ENCODE results near the gene PDS5B. TPM values are rescaled to one million over a fixed set of nuclear protein-coding genes. Genes with fewer than 3 reads are reported as not detected.
"Not testable (repeated sequence)": the region's sequence is repeated elsewhere in the genome, so short reads cannot be mapped to it uniquely, and the experiment has no call there.

Gene PDS5B
- total RNA-seq = 58.5 and 63.1 TPM in 2 replicates

GRCh38 chr13:32586080-32586900, at the start of gene PDS5B:
PDS5B (plus strand) TSS chr13:32586452; CDS start chr13:32648773, 62,321 bp downstream.
- intact Hi-C loops (cut with micrococcal nuclease) = loop anchor here (1.0 to 10.0 kb wide), 11 partner anchors 48 to 1136 kb away; partner anchors contain the start of genes KL, N4BP2L1 and N4BP2L2
- DNase-seq (ENCODE audit: low spot score) = peak; percentile 92
- Mint-ChIP-seq H3K27ac (peak within 1 kb of the TSS; percentile 95), H3K4me3 (ENCODE audit: low read depth) (peak within 1 kb of the TSS; percentile 97), H3K36me3 (ENCODE audit: low read depth) (peaks cover 12% of the 10 kb centered on the region), H3K27me3 (ENCODE audit: low read depth) (peaks cover 5% of the 10 kb centered on the region), H3K9me3 (no peaks in the 10 kb centered on the region), H3K4me1 (ENCODE audit: low read depth) (peaks cover 40% of the 10 kb centered on the region)

GRCh38 chr13:32537580-32538142, 48.6 kb upstream of the PDS5B start:
- intact Hi-C loops (cut with micrococcal nuclease) = loop anchor here (1.0 to 10.0 kb wide), 8 partner anchors 49 to 1005 kb away; partner anchors contain the start of genes BRCA2, FRY, PDS5B and ZAR1L
- Mint-ChIP-seq H3K27me3 (ENCODE audit: low read depth) (no peaks in the 10 kb centered on the region), H3K4me3 (ENCODE audit: low read depth) (peak overlapping the region; percentile 93), H3K9me3 (no peaks in the 10 kb centered on the region), H3K36me3 (ENCODE audit: low read depth) (peaks cover 45% of the 10 kb centered on the region), H3K27ac (peak overlapping the region; percentile 98), H3K4me1 (ENCODE audit: low read depth) (peaks cover 41% of the 10 kb centered on the region)
- DNase-seq (ENCODE audit: low spot score) = peak; percentile 30

GRCh38 chr13:32538143-32538620, 48.1 kb upstream of the PDS5B start:
- H3K36me3 Mint-ChIP-seq (ENCODE audit: low read depth) = peaks cover 41% of the 10 kb centered on the region
- no peaks in the 10 kb centered on the region for H3K27me3 Mint-ChIP-seq (ENCODE audit: low read depth)
- peaks cover 41% of the 10 kb centered on the region for H3K4me1 Mint-ChIP-seq (ENCODE audit: low read depth)
- intact Hi-C loops (cut with micrococcal nuclease) = loop anchor here (1.0 to 10.0 kb wide), 8 partner anchors 48 to 1005 kb away; partner anchors contain the start of genes BRCA2, FRY, PDS5B and ZAR1L
- peak overlapping the region; percentile 98 for H3K27ac Mint-ChIP-seq
- no peak for DNase-seq (ENCODE audit: low spot score)
- H3K4me3 Mint-ChIP-seq (ENCODE audit: low read depth) = peak overlapping the region; percentile 93
- H3K9me3 Mint-ChIP-seq = no peaks in the 10 kb centered on the region

- Mint-ChIP-seq H3K9me3 (no peaks in the 10 kb centered on the region), H3K27me3 (ENCODE audit: low read depth) (no peaks in the 10 kb centered on the region), H3K4me3 (ENCODE audit: low read depth) (peak within 1 kb of the TSS; percentile 93), H3K4me1 (ENCODE audit: low read depth) (peaks cover 36% of the 10 kb centered on the region), H3K27ac (peak within 1 kb of the TSS; percentile 98), H3K36me3 (ENCODE audit: low read depth) (peaks cover 35% of the 10 kb centered on the region)
- DNase-seq (ENCODE audit: low spot score) = peak; percentile 88
- intact Hi-C loops (cut with micrococcal nuclease) = loop anchor here (1.0 to 10.0 kb wide), 8 partner anchors 48 to 1004 kb away; partner anchors contain the start of genes BRCA2, FRY, PDS5B and ZAR1L
Observed at GRCh38 chr13:32538621-32539246, 47.5 kb upstream of the PDS5B start, which contains the start of gene N4BP2L2. N4BP2L2 (minus strand) TSS chr13:32538795; CDS start chr13:32537027, 1,768 bp downstream.

- H3K27ac Mint-ChIP-seq = no peak overlapping the region
- DNase-seq (ENCODE audit: low spot score) = no peak
- intact Hi-C loops (cut with micrococcal nuclease) = no loop called here
- peaks cover 12% of the 10 kb centered on the region for H3K27me3 Mint-ChIP-seq (ENCODE audit: low read depth)
- H3K36me3 Mint-ChIP-seq (ENCODE audit: low read depth) = peaks cover 5% of the 10 kb centered on the region
- no peak overlapping the region for H3K4me3 Mint-ChIP-seq (ENCODE audit: low read depth)
- H3K9me3 Mint-ChIP-seq = no peaks in the 10 kb centered on the region
- H3K4me1 Mint-ChIP-seq (ENCODE audit: low read depth) = peaks cover 9% of the 10 kb centered on the region
Observed at GRCh38 chr13:32542221-32542620, 44.0 kb upstream of the PDS5B start.

GRCh38 chr13:32545083-32545482, 41.2 kb upstream of the PDS5B start:
- no peaks in the 10 kb centered on the region for H3K36me3 Mint-ChIP-seq (ENCODE audit: low read depth)
- no peak overlapping the region for H3K4me3 Mint-ChIP-seq (ENCODE audit: low read depth)
- no peaks in the 10 kb centered on the region for H3K9me3 Mint-ChIP-seq
- peaks cover 17% of the 10 kb centered on the region for H3K27me3 Mint-ChIP-seq (ENCODE audit: low read depth)
- intact Hi-C loops (cut with micrococcal nuclease) = no loop called here
- no peak overlapping the region for H3K27ac Mint-ChIP-seq
- no peaks in the 10 kb centered on the region for H3K4me1 Mint-ChIP-seq (ENCODE audit: low read depth)
- DNase-seq (ENCODE audit: low spot score) = no peak

- Mint-ChIP-seq H3K27me3 (ENCODE audit: low read depth) (peaks cover 20% of the 10 kb centered on the region), H3K9me3 (no peaks in the 10 kb centered on the region), H3K4me3 (ENCODE audit: low read depth) (no peak overlapping the region), H3K4me1 (ENCODE audit: low read depth) (no peaks in the 10 kb centered on the region), H3K27ac (no peak overlapping the region), H3K36me3 (ENCODE audit: low read depth) (no peaks in the 10 kb centered on the region)
- no peak for DNase-seq (ENCODE audit: low spot score)
- intact Hi-C loops (cut with micrococcal nuclease) = no loop called here
Observed at GRCh38 chr13:32548837-32549236, 37.4 kb upstream of the PDS5B start.

GRCh38 chr13:32549788-32550187, 36.5 kb upstream of the PDS5B start:
- no peak for DNase-seq (ENCODE audit: low spot score)
- Mint-ChIP-seq H3K27me3 (ENCODE audit: low read depth) (peaks cover 20% of the 10 kb centered on the region), H3K4me3 (ENCODE audit: low read depth) (no peak overlapping the region), H3K9me3 (no peaks in the 10 kb centered on the region), H3K27ac (no peak overlapping the region), H3K4me1 (ENCODE audit: low read depth) (no peaks in the 10 kb centered on the region), H3K36me3 (ENCODE audit: low read depth) (no peaks in the 10 kb centered on the region)
- intact Hi-C loops (cut with micrococcal nuclease) = no loop called here

- DNase-seq (ENCODE audit: low spot score) = no peak
- Mint-ChIP-seq H3K27me3 (ENCODE audit: low read depth) (peaks cover 8% of the 10 kb centered on the region), H3K4me1 (ENCODE audit: low read depth) (no peaks in the 10 kb centered on the region), H3K9me3 (no peaks in the 10 kb centered on the region), H3K4me3 (ENCODE audit: low read depth) (no peak overlapping the region), H3K36me3 (ENCODE audit: low read depth) (no peaks in the 10 kb centered on the region), H3K27ac (no peak overlapping the region)
- intact Hi-C loops (cut with micrococcal nuclease) = no loop called here
Observed at GRCh38 chr13:32553720-32554119, 32.5 kb upstream of the PDS5B start.

GRCh38 chr13:32555613-32556012, 30.6 kb upstream of the PDS5B start:
- H3K27me3 Mint-ChIP-seq (ENCODE audit: low read depth) = peaks cover 5% of the 10 kb centered on the region
- DNase-seq (ENCODE audit: low spot score) = no peak
- no peaks in the 10 kb centered on the region for H3K4me1 Mint-ChIP-seq (ENCODE audit: low read depth)
- no peak overlapping the region for H3K4me3 Mint-ChIP-seq (ENCODE audit: low read depth)
- no peaks in the 10 kb centered on the region for H3K36me3 Mint-ChIP-seq (ENCODE audit: low read depth)
- no peak overlapping the region for H3K27ac Mint-ChIP-seq
- peaks cover 3% of the 10 kb centered on the region for H3K9me3 Mint-ChIP-seq
- intact Hi-C loops (cut with micrococcal nuclease) = no loop called here

- H3K4me1 Mint-ChIP-seq (ENCODE audit: low read depth); H3K4me3 Mint-ChIP-seq (ENCODE audit: low read depth); DNase-seq (ENCODE audit: low spot score); intact Hi-C loops (cut with micrococcal nuclease); H3K27ac Mint-ChIP-seq; H3K36me3 Mint-ChIP-seq (ENCODE audit: low read depth); H3K27me3 Mint-ChIP-seq (ENCODE audit: low read depth): not testable (repeated sequence)
- H3K9me3 Mint-ChIP-seq = peaks cover 28% of the 10 kb centered on the region
Observed at GRCh38 chr13:32560842-32561241, 25.4 kb upstream of the PDS5B start.

GRCh38 chr13:32575687-32576086, 10.6 kb upstream of the PDS5B start:
- DNase-seq (ENCODE audit: low spot score); H3K4me1 Mint-ChIP-seq (ENCODE audit: low read depth); H3K36me3 Mint-ChIP-seq (ENCODE audit: low read depth); H3K27me3 Mint-ChIP-seq (ENCODE audit: low read depth); H3K4me3 Mint-ChIP-seq (ENCODE audit: low read depth); intact Hi-C loops (cut with micrococcal nuclease); H3K27ac Mint-ChIP-seq: not testable (repeated sequence)
- peaks cover 22% of the 10 kb centered on the region for H3K9me3 Mint-ChIP-seq

Measured in activated T-helper 2 cell treated with anti-CD3 and anti-CD28 coated beads, Interferon-gamma antibody, Interleukin-2, Interleukin-4, amounts not matched to agents 10 μg/mL and 5 μg/mL and 100 μg/mL, durations not matched to agents 14 hours and 24 hours and 36 hours (primary cell).